Peyer's patch (tissue), 4 donors: Measurements from ENCODE around the gene INPP5A. TPM values are rescaled to one million over a fixed set of nuclear protein-coding genes. Genes with fewer than 3 reads are reported as not detected.

Experiments
- DNase-seq, 3 donors: peaks; one replicate each; pipeline ENCODE4 v3.0.0-alpha.2; 2017 to 2019
- H3K27ac ChIP-seq, 4 donors: fragments of 200-600 bp; sonication (generic); one replicate each; pipeline ENCODE4 v1.5.1; 2016 to 2019
- H3K27me3 ChIP-seq, 2 donors: fragments of 200-600 bp; sonication (generic); one replicate each; pipeline ENCODE4 v1.5.1; 2019
- H3K36me3 ChIP-seq, 3 donors: fragments of 200-600 bp; sonication (generic); one replicate each; pipeline ENCODE4 v1.5.1; 2016 to 2019
- H3K4me1 ChIP-seq, 4 donors: fragments of 200-600 bp; sonication (generic); one replicate each; pipeline ENCODE4 v1.5.1; 2016 to 2019
- H3K4me3 ChIP-seq, 4 donors: fragments of 200-600 bp; sonication (generic); 1 replicate in 3 of 4; 2 replicates in 1 of 4; pipeline ENCODE4 v1.5.1; 2016 to 2019; ENCODE audit warnings: mild to moderate bottlenecking in 1 of 4
- H3K9me3 ChIP-seq, 4 donors: fragments of 200-600 bp; sonication (generic); one replicate each; pipeline ENCODE4 v1.5.1; 2016 to 2019; ENCODE audit warnings: mild to moderate bottlenecking in 1 of 4
- CTCF ChIP-seq, 6 experiments: fragments of 450-650 bp in 4 of 6; fragments of 200-600 bp in 2 of 6; sonication (generic) in 1 of 6; IDR thresholded peaks; one replicate each; pipeline ENCODE4 v1.5.1; 2017 to 2019; ENCODE audit warnings: antibody characterized with exemption in 6 of 6, mild to moderate bottlenecking in 3 of 6, moderate library complexity in 1 of 6
- POLR2A ChIP-seq, 2 donors: fragments of 450-650 bp; IDR thresholded peaks; one replicate each; pipeline ENCODE4 v1.5.1; 2017; ENCODE audit warnings: antibody characterized with exemption in 2 of 2, mild to moderate bottlenecking in 2 of 2, moderate library complexity in 2 of 2
- total RNA-seq, 4 donors: library from RNA; depleted of rRNA; stranded (reverse); fragments of >200 nt; gene quantifications; one replicate each; pipeline ENCODE4 v1.1.0, GENCODE V29; 2016

The INPP5A gene
- total RNA-seq, 4 donors from 2014 or later: 33.8 to 76.4 (median 38.1) TPM

GRCh38 chr10:132811891-132812481 lies 274.4 kb downstream of the INPP5A start:
- no peaks in the 10 kb centered on the region for H3K27me3 ChIP-seq
- no peaks in the 10 kb centered on the region for H3K9me3 ChIP-seq
- H3K36me3 ChIP-seq: no peaks in the 10 kb centered on the region
- H3K4me3 ChIP-seq: no peak overlapping the region
- H3K27ac ChIP-seq: no peak overlapping the region
- peak in 1 of 3 donors; percentile 39 for DNase-seq
- TF ChIP-seq POLR2A (IDR thresholded peaks at IDR 0.05) (no peak), CTCF (IDR thresholded peaks at IDR 0.05) (no peak)
- no peaks in the 10 kb centered on the region for H3K4me1 ChIP-seq

GRCh38 chr10:132812520-132812919 lies 274.9 kb downstream of the INPP5A start:
- no peaks in the 10 kb centered on the region for H3K9me3 ChIP-seq
- no peak overlapping the region for H3K4me3 ChIP-seq
- DNase-seq: peak in 1 of 3 donors; percentile 39
- H3K27ac ChIP-seq: no peak overlapping the region
- no peaks in the 10 kb centered on the region for H3K27me3 ChIP-seq
- H3K36me3 ChIP-seq: no peaks in the 10 kb centered on the region
- TF ChIP-seq POLR2A (IDR thresholded peaks at IDR 0.05) (no peak), CTCF (IDR thresholded peaks at IDR 0.05) (no peak)
- H3K4me1 ChIP-seq: no peaks in the 10 kb centered on the region

- TF ChIP-seq CTCF (IDR thresholded peaks at IDR 0.05): no peak
- no peak for TF ChIP-seq POLR2A (IDR thresholded peaks at IDR 0.05)
- Histone ChIP-seq H3K36me3 (no peaks in the 10 kb centered on the region), H3K27me3 (no peaks in the 10 kb centered on the region), H3K9me3 (no peaks in the 10 kb centered on the region), H3K4me3 (no peak overlapping the region), H3K27ac (no peak overlapping the region), H3K4me1 (no peaks in the 10 kb centered on the region)
- DNase-seq: peak in 1 of 3 donors; percentile 18
Measured at GRCh38 chr10:132813001-132813401, 275.4 kb downstream of the INPP5A start.

GRCh38 chr10:132813560-132814468 lies 276.2 kb downstream of the INPP5A start:
- DNase-seq: no peak
- no peak overlapping the region for H3K4me3 ChIP-seq
- TF ChIP-seq CTCF (IDR thresholded peaks at IDR 0.05) (no peak), POLR2A (IDR thresholded peaks at IDR 0.05) (no peak)
- H3K27me3 ChIP-seq: no peaks in the 10 kb centered on the region
- H3K27ac ChIP-seq: no peak overlapping the region
- H3K4me1 ChIP-seq: no peaks in the 10 kb centered on the region
- H3K36me3 ChIP-seq: no peaks in the 10 kb centered on the region
- H3K9me3 ChIP-seq: no peaks in the 10 kb centered on the region

GRCh38 chr10:132814469-132814856 lies 276.9 kb downstream of the INPP5A start:
- TF ChIP-seq CTCF (IDR thresholded peaks at IDR 0.05) (no peak), POLR2A (IDR thresholded peaks at IDR 0.05) (no peak)
- H3K36me3 ChIP-seq: no peaks in the 10 kb centered on the region
- H3K4me3 ChIP-seq: no peak overlapping the region
- H3K9me3 ChIP-seq: no peaks in the 10 kb centered on the region
- DNase-seq: peak in 1 of 3 donors; percentile 11
- H3K4me1 ChIP-seq: no peaks in the 10 kb centered on the region
- H3K27me3 ChIP-seq: no peaks in the 10 kb centered on the region
- no peak overlapping the region for H3K27ac ChIP-seq
